GM23248 (cell line): ENCODE results near the gene DMBT1. TPM values are rescaled to one million over a fixed set of nuclear protein-coding genes. Genes with fewer than 3 reads are reported as not detected.

Experiments
- DNase-seq: peaks from one replicate; pipeline ENCODE4 v3.0.0-alpha.2; 2015
- H2AFZ ChIP-seq: fragments of 200-600 bp; sonication (generic); 2 replicates; pipeline ENCODE4 v1.6.1; 2016; ENCODE audit warnings: antibody characterized with exemption
- H3F3A ChIP-seq: fragments of 200-600 bp; sonication (generic); 2 replicates; pipeline ENCODE4 v1.6.1; 2016; ENCODE audit warnings: mild to moderate bottlenecking, antibody characterized with exemption, mixed run types; ENCODE audit not compliant: insufficient read depth
- H3K27ac ChIP-seq: fragments of 200-600 bp; sonication (generic); 2 replicates; pipeline ENCODE4 v1.5.1; 2016; ENCODE audit warnings: mild to moderate bottlenecking
- H3K27me3 ChIP-seq: fragments of 200-600 bp; sonication (generic); replicated peaks from 2 replicates; pipeline ENCODE4 v1.6.1; 2016; ENCODE audit warnings: mild to moderate bottlenecking; ENCODE audit not compliant: insufficient read depth
- H3K36me3 ChIP-seq: fragments of 200-600 bp; sonication (generic); 2 replicates; pipeline ENCODE4 v1.6.1; 2016; ENCODE audit warnings: low read depth, mild to moderate bottlenecking
- H3K4me1 ChIP-seq: fragments of 200-600 bp; sonication (generic); 2 replicates; pipeline ENCODE4 v1.6.1; 2016; ENCODE audit warnings: mild to moderate bottlenecking; ENCODE audit not compliant: insufficient read depth
- H3K4me2 ChIP-seq: fragments of 200-600 bp; sonication (generic); one replicate; pipeline ENCODE4 v1.6.1; 2016; ENCODE audit warnings: mild to moderate bottlenecking; ENCODE audit not compliant: unreplicated experiment
- H3K4me3 ChIP-seq: fragments of 200-600 bp; sonication (generic); 2 replicates; pipeline ENCODE4 v1.5.1; 2016; ENCODE audit warnings: mild to moderate bottlenecking
- H3K79me2 ChIP-seq: fragments of 200-600 bp; sonication (generic); 2 replicates; pipeline ENCODE4 v1.6.1; 2016; ENCODE audit warnings: mild to moderate bottlenecking; ENCODE audit not compliant: insufficient read depth
- H3K9ac ChIP-seq: fragments of 200-600 bp; sonication (generic); 2 replicates; pipeline ENCODE4 v1.6.1; 2016; ENCODE audit warnings: mild to moderate bottlenecking
- H3K9me2 ChIP-seq: fragments of 200-600 bp; sonication (generic); 2 replicates; pipeline ENCODE4 v1.6.1; 2016; ENCODE audit warnings: mixed run types, mild to moderate bottlenecking, moderate library complexity; ENCODE audit not compliant: insufficient read depth
- H3K9me3 ChIP-seq: fragments of 200-600 bp; sonication (generic); one replicate; pipeline ENCODE4 v1.6.1; 2017; ENCODE audit warnings: low read depth
- H4K20me1 ChIP-seq: fragments of 200-600 bp; sonication (generic); 2 replicates; pipeline ENCODE4 v1.6.0; 2016; ENCODE audit not compliant: insufficient read depth
- EZH2 ChIP-seq: fragments of 200-600 bp; sonication (generic); IDR thresholded peaks from 2 replicates; pipeline ENCODE4 v1.6.1; 2018; ENCODE audit warnings: antibody characterized with exemption, mild to moderate bottlenecking; ENCODE audit not compliant: insufficient read depth, poor library complexity, severe bottlenecking
- EZH2phosphoT487 ChIP-seq: fragments of 200-600 bp; sonication (generic); IDR thresholded peaks from 2 replicates; pipeline ENCODE4 v1.6.1; 2018; ENCODE audit warnings: antibody characterized with exemption, moderate library complexity, mild to moderate bottlenecking, low read depth; ENCODE audit not compliant: insufficient read depth
- WGBS, 2 experiments: methylation state at CpG; one replicate each; pipeline ENCODE4 v1.1.6; 2015 to 2017; ENCODE audit warnings: low lambda C conversion rate in 2 of 2, low coverage in 1 of 2; ENCODE audit errors: missing lambda C conversion rate in 2 of 2; 5-methylcytosine and 5-hydroxymethylcytosine counted together
- in situ Hi-C: fragments of 300-500 bp; cut with MboI; formaldehyde crosslinking; loops from 2 replicates; pipeline ENCODE4 v1.15.0; 2020
- polyA plus RNA-seq: library from polyadenylated mRNA; unstranded; fragments of >200 nt; fragmentation: Nextera tagmentation; extraction: Ambion mirVana; gene quantifications from 2 replicates; pipeline ENCODE4 v1.2.1, GENCODE V29; 2016
- total RNA-seq: library from RNA; depleted of rRNA; stranded (reverse); fragments of >200 nt; shearing (Covaris generic); gene quantifications from 2 replicates; pipeline ENCODE4 v1.2.3, GENCODE V29; 2014; rRNA removed

DMBT1 gene
- total and polyA plus RNA-seq, 2 experiments from 2014 or later, result not detected

GRCh38 chr10:122688293-122688989 lies 127.9 kb downstream of the DMBT1 start:
- peak; percentile 19 for DNase-seq
- no peak overlapping the region for H3K9ac ChIP-seq
- H3K4me3 ChIP-seq, result no peak overlapping the region
- WGBS, 2 experiments, result 43 to 49% methylated on average over 6 of the region's 6 CpGs
- no peaks in the 10 kb centered on the region for H3K4me1 ChIP-seq
- in situ Hi-C loops, result no loop called here
- TF ChIP-seq EZH2, result no peak
- TF ChIP-seq EZH2phosphoT487, result no peak
- H3K36me3 ChIP-seq, result no peaks in the 10 kb centered on the region
- H2AFZ ChIP-seq, result no peak overlapping the region
- no peak overlapping the region for H3K27ac ChIP-seq
- H4K20me1 ChIP-seq, result no peaks in the 10 kb centered on the region
- no peaks in the 10 kb centered on the region; the same call in 1 of the 2 replicates for H3K27me3 ChIP-seq
- no peaks in the 10 kb centered on the region for H3K79me2 ChIP-seq
- H3F3A ChIP-seq, result no peaks in the 10 kb centered on the region
- H3K9me2 ChIP-seq, result no peaks in the 10 kb centered on the region
- no peaks in the 10 kb centered on the region for H3K9me3 ChIP-seq
- no peak overlapping the region for H3K4me2 ChIP-seq

GRCh38 chr10:122689146-122689820 lies 128.7 kb downstream of the DMBT1 start:
- in situ Hi-C loops, result no loop called here
- H2AFZ ChIP-seq, result no peak overlapping the region

GRCh38 chr10:122692744-122693143 lies 132.2 kb downstream of the DMBT1 start:
- H4K20me1 ChIP-seq, result no peaks in the 10 kb centered on the region
- no peaks in the 10 kb centered on the region for H3K79me2 ChIP-seq
- H3F3A ChIP-seq, result no peaks in the 10 kb centered on the region
- no peak overlapping the region for H3K27ac ChIP-seq
- in situ Hi-C loops, result no loop called here
- TF ChIP-seq EZH2 (no peak), EZH2phosphoT487 (no peak)
- no peak overlapping the region for H3K4me3 ChIP-seq
- peaks cover 6% of the 10 kb centered on the region; the same call in 1 of the 2 replicates for H3K27me3 ChIP-seq
- no peaks in the 10 kb centered on the region for H3K4me1 ChIP-seq
- no peak overlapping the region for H2AFZ ChIP-seq
- WGBS, 2 experiments, result 28 to 29% methylated on average over 5 of the region's 5 CpGs
- DNase-seq, result no peak
- H3K9me3 ChIP-seq, result no peaks in the 10 kb centered on the region
- no peaks in the 10 kb centered on the region for H3K36me3 ChIP-seq
- H3K9ac ChIP-seq, result no peak overlapping the region
- H3K4me2 ChIP-seq, result no peak overlapping the region
- H3K9me2 ChIP-seq, result no peaks in the 10 kb centered on the region

More at GRCh38 chr10:122689146-122689820, 128.7 kb downstream of the DMBT1 start:
- Histone ChIP-seq H3K27me3 (peaks cover 2% of the 10 kb centered on the region; the same call in 1 of the 2 replicates), H3K79me2 (no peaks in the 10 kb centered on the region), H3K4me2 (no peak overlapping the region), H3F3A (no peaks in the 10 kb centered on the region), H3K36me3 (no peaks in the 10 kb centered on the region), H3K9ac (no peak overlapping the region), H3K27ac (no peak overlapping the region), H3K4me1 (no peaks in the 10 kb centered on the region), H3K4me3 (no peak overlapping the region), H3K9me2 (no peaks in the 10 kb centered on the region), H4K20me1 (no peaks in the 10 kb centered on the region), H3K9me3 (no peaks in the 10 kb centered on the region)
- DNase-seq, result no peak
- no peak for TF ChIP-seq EZH2
- TF ChIP-seq EZH2phosphoT487, result no peak
- 49 to 50% methylated on average over 6 of the region's 6 CpGs for WGBS, 2 experiments

Other genes with a start within 250 kb of the DMBT1 start
- gene PLEKHA1, start 186.0 kb upstream of the DMBT1 start, total RNA-seq, result 28.7 and 31.4 TPM in 2 replicates
- 39.0 and 41.0 TPM in 2 replicates for gene PLEKHA1, start 186.0 kb upstream of the DMBT1 start, polyA plus RNA-seq
- gene ARMS2, start 106.1 kb upstream of the DMBT1 start, total RNA-seq, result not detected in 2 replicates
- not detected in 2 replicates for gene ARMS2, start 106.1 kb upstream of the DMBT1 start, polyA plus RNA-seq
- gene HTRA1, start 99.2 kb upstream of the DMBT1 start, total RNA-seq, result 395 and 405 TPM in 2 replicates
- 220 and 303 TPM in 2 replicates for gene HTRA1, start 99.2 kb upstream of the DMBT1 start, polyA plus RNA-seq
- gene C10orf120, start 139.1 kb downstream of the DMBT1 start, total RNA-seq, result not detected in 2 replicates
- gene C10orf120, start 139.1 kb downstream of the DMBT1 start, polyA plus RNA-seq, result not detected in 2 replicates